Type B pancreatic cell (in vitro differentiated cells): ENCODE measurements around the gene PKHD1. TPM values are rescaled to one million over a fixed set of nuclear protein-coding genes. Genes with fewer than 3 reads are reported as not detected.
"Not testable (repeated sequence)": the region's sequence is repeated elsewhere in the genome, so short reads cannot be mapped to it uniquely, and the experiment has no call there.

Experiments
- DNase-seq: peaks from one replicate; pipeline ENCODE4 v3.0.0; 2021; ENCODE audit warnings: mixed read lengths; ENCODE audit not compliant: unreplicated experiment; ENCODE audit errors: extremely low spot score
- H3K27ac Mint-ChIP-seq: 2 replicates; pipeline ENCODE4 v1.8.0; 2021; ENCODE audit warnings: mild to moderate bottlenecking, mixed read lengths
- H3K27me3 Mint-ChIP-seq: 2 replicates; pipeline ENCODE4 v1.8.0; 2021; ENCODE audit warnings: mixed read lengths
- H3K36me3 Mint-ChIP-seq: 2 replicates; pipeline ENCODE4 v1.8.0; 2021; ENCODE audit warnings: mixed read lengths
- H3K4me1 Mint-ChIP-seq: one replicate; pipeline ENCODE4 v1.8.0; 2021; ENCODE audit warnings: mixed read lengths; ENCODE audit not compliant: unreplicated experiment
- H3K4me3 Mint-ChIP-seq: 2 replicates; pipeline ENCODE4 v1.8.0; 2021; ENCODE audit warnings: mild to moderate bottlenecking, mixed read lengths
- H3K9me3 Mint-ChIP-seq: 2 replicates; pipeline ENCODE4 v1.8.0; 2021; ENCODE audit warnings: mixed read lengths
- CTCF ChIP-seq: fragments of 200-600 bp; sonication (generic); conservative IDR thresholded peaks from 2 replicates; pipeline ENCODE4 v1.5.0; 2021; ENCODE audit warnings: antibody characterized with exemption, mild to moderate bottlenecking
- total RNA-seq: library from RNA; stranded (reverse); gene quantifications from 2 replicates; pipeline ENCODE4 v1.2.1, GENCODE V29; 2021; ENCODE audit warnings: low replicate concordance

PKHD1 gene
- total RNA-seq, 1 donor from 2014 or later: 0.75 TPM

GRCh38 chr6:51928320-51928719 is 159.1 kb downstream of the PKHD1 start:
- Mint-ChIP-seq H3K27me3 (peaks cover 3% of the 10 kb centered on the region), H3K9me3 (no peaks in the 10 kb centered on the region), H3K4me1 (peaks cover 4% of the 10 kb centered on the region), H3K4me3 (no peak overlapping the region), H3K36me3 (no peaks in the 10 kb centered on the region), H3K27ac (no peak overlapping the region)
- TF ChIP-seq CTCF: no peak
- DNase-seq: no peak

- TF ChIP-seq CTCF: no peak
- Mint-ChIP-seq H3K4me3 (no peak overlapping the region), H3K9me3 (no peaks in the 10 kb centered on the region), H3K36me3 (no peaks in the 10 kb centered on the region), H3K27me3 (peaks cover 3% of the 10 kb centered on the region), H3K27ac (no peak overlapping the region), H3K4me1 (peaks cover 4% of the 10 kb centered on the region)
- DNase-seq: no peak
These were observed 160.0 kb downstream of the PKHD1 start for GRCh38 chr6:51927450-51927849.

DNA sequence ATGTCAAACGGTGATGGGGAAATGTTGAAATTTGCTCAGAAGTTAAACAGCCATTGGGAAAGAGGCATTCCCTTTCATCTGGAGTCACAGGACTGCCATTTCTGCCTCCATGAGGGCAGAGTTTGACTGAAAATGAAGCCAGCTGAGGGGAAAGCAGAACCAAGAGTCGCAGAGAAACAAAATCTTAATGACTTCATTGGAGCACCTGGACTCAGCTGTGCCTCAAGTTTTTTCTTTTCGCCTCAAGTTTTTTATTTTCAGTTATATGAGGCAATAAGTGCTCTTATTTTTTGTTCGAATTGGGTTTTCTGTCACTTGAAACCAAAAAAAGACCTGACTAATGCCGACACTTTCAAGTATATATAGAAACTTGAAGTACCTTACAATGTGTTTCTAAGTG is 161.3 kb downstream of the PKHD1 start:
- Mint-ChIP-seq H3K9me3 (no peaks in the 10 kb centered on the region), H3K27ac (no peak overlapping the region), H3K27me3 (peaks cover 3% of the 10 kb centered on the region), H3K4me1 (peaks cover 4% of the 10 kb centered on the region), H3K36me3 (no peaks in the 10 kb centered on the region), H3K4me3 (no peak overlapping the region)
- TF ChIP-seq CTCF: no peak
- no peak for DNase-seq

- DNase-seq, H3K4me1 Mint-ChIP-seq, H3K4me3 Mint-ChIP-seq, H3K27ac Mint-ChIP-seq, H3K36me3 Mint-ChIP-seq, H3K27me3 Mint-ChIP-seq, H3K9me3 Mint-ChIP-seq: not testable (repeated sequence)
These were observed 164.9 kb downstream of the PKHD1 start for GRCh38 chr6:51922479-51922878.

- not testable (repeated sequence) for H3K27me3 Mint-ChIP-seq, H3K4me1 Mint-ChIP-seq, H3K4me3 Mint-ChIP-seq, H3K27ac Mint-ChIP-seq, DNase-seq, H3K9me3 Mint-ChIP-seq, H3K36me3 Mint-ChIP-seq
These were observed 169.1 kb downstream of the PKHD1 start for GRCh38 chr6:51918347-51918746.

- Mint-ChIP-seq H3K4me3 (no peak overlapping the region), H3K4me1 (no peaks in the 10 kb centered on the region), H3K36me3 (no peaks in the 10 kb centered on the region), H3K9me3 (peaks cover 7% of the 10 kb centered on the region), H3K27ac (no peak overlapping the region), H3K27me3 (no peaks in the 10 kb centered on the region)
- no peak for DNase-seq
- TF ChIP-seq CTCF: no peak
These were observed 172.3 kb downstream of the PKHD1 start for GRCh38 chr6:51915098-51915497.

- no peak overlapping the region for H3K27ac Mint-ChIP-seq
- H3K36me3 Mint-ChIP-seq: no peaks in the 10 kb centered on the region
- H3K4me3 Mint-ChIP-seq: no peak overlapping the region
- no peaks in the 10 kb centered on the region for H3K27me3 Mint-ChIP-seq
- no peak for DNase-seq
- no peak for TF ChIP-seq CTCF
- peaks cover 7% of the 10 kb centered on the region for H3K9me3 Mint-ChIP-seq
- H3K4me1 Mint-ChIP-seq: no peaks in the 10 kb centered on the region
These were observed 174.1 kb downstream of the PKHD1 start for GRCh38 chr6:51913265-51913664.
